Neuronal stem cell (in vitro differentiated cells): ENCODE data around the gene ATG2A.

Source experiments
- DNase-seq: peaks from one replicate; pipeline ENCODE4 v3.0.0-alpha.2; 2013; ENCODE audit warnings: low spot score
- H2AFZ ChIP-seq: one replicate; pipeline ENCODE4 v1.6.1; 2013; ENCODE audit warnings: mild to moderate bottlenecking, low read length, inconsistent platforms
- H2AK5ac ChIP-seq: 2 replicates; pipeline ENCODE4 v1.6.1; 2013; ENCODE audit warnings: low read depth, mild to moderate bottlenecking, inconsistent platforms, low read length, moderate library complexity, mixed read lengths
- H2BK120ac ChIP-seq: 2 replicates; pipeline ENCODE4 v1.6.1; 2013; ENCODE audit warnings: low read depth, mild to moderate bottlenecking, inconsistent platforms, low read length, moderate library complexity, mixed read lengths
- H2BK12ac ChIP-seq: one replicate; pipeline ENCODE4 v1.6.1; 2013; ENCODE audit warnings: low read length, inconsistent platforms
- H2BK15ac ChIP-seq: 2 replicates; pipeline ENCODE4 v1.6.1; 2013; ENCODE audit warnings: mild to moderate bottlenecking, low read length, inconsistent platforms, mixed read lengths
- H2BK5ac ChIP-seq: one replicate; pipeline ENCODE4 v1.6.1; 2013; ENCODE audit warnings: inconsistent platforms, mild to moderate bottlenecking, low read length, moderate library complexity
- H3K14ac ChIP-seq: one replicate; pipeline ENCODE4 v1.6.1; 2013; ENCODE audit warnings: low read length, inconsistent platforms
- H3K18ac ChIP-seq: 2 replicates; pipeline ENCODE4 v1.6.1; 2013; ENCODE audit warnings: low read length, inconsistent platforms
- H3K23ac ChIP-seq: 2 replicates; pipeline ENCODE4 v1.6.1; 2013; ENCODE audit warnings: low read depth, mild to moderate bottlenecking, mixed read lengths, low read length, inconsistent platforms; ENCODE audit not compliant: poor library complexity
- H3K27ac ChIP-seq: replicated peaks from 3 replicates; pipeline ENCODE4 v1.5.1; 2013; ENCODE audit warnings: low read length, inconsistent platforms
- H3K27me3 ChIP-seq, 3 experiments: 2 replicates each; pipeline ENCODE4 v1.6.1; 2013; ENCODE audit warnings: low read length in 3 of 3, mild to moderate bottlenecking in 2 of 3, inconsistent platforms in 1 of 3, low read depth in 1 of 3, mixed read lengths in 1 of 3, moderate library complexity in 1 of 3; ENCODE audit not compliant: control insufficient read depth in 3 of 3, insufficient read depth in 3 of 3
- H3K36me3 ChIP-seq, 2 donors: replicated peaks in 1 of 2; 2 replicates each; pipeline ENCODE4 v1.6.1; 2013; ENCODE audit warnings: low read length in 2 of 2; ENCODE audit not compliant: control insufficient read depth in 2 of 2, insufficient read depth in 2 of 2
- H3K4ac ChIP-seq: 2 replicates; pipeline ENCODE4 v1.6.1; 2013; ENCODE audit warnings: inconsistent platforms, mild to moderate bottlenecking, low read length, moderate library complexity
- H3K4me1 ChIP-seq, 2 donors: 1 replicate in 1 of 2; 2 replicates in 1 of 2; pipeline ENCODE4 v1.6.1; 2013; ENCODE audit warnings: low read length in 2 of 2, low read depth in 1 of 2; ENCODE audit not compliant: control insufficient read depth in 2 of 2, insufficient read depth in 1 of 2
- H3K4me2 ChIP-seq: one replicate; pipeline ENCODE4 v1.6.1; 2013; ENCODE audit warnings: mild to moderate bottlenecking, low read length, inconsistent platforms; ENCODE audit not compliant: insufficient read depth, poor library complexity, severe bottlenecking
- H3K4me3 ChIP-seq, 2 donors: 2 replicates each; pipeline ENCODE4 v1.5.1; 2013; ENCODE audit warnings: low read length in 2 of 2, mild to moderate bottlenecking in 2 of 2, inconsistent platforms in 1 of 2, moderate library complexity in 1 of 2
- H3K79me1 ChIP-seq: one replicate; pipeline ENCODE4 v1.6.1; 2013; ENCODE audit warnings: low read depth, mild to moderate bottlenecking, inconsistent platforms, low read length, moderate library complexity
- H3K9ac ChIP-seq: one replicate; pipeline ENCODE4 v1.6.1; 2013; ENCODE audit warnings: mild to moderate bottlenecking, low read depth, low read length, inconsistent platforms; ENCODE audit not compliant: poor library complexity
- H3K9me3 ChIP-seq, 2 donors: replicated peaks in 1 of 2; 2 replicates each; pipeline versions ENCODE3 to v1.6.1; 2013; ENCODE audit warnings: low read length in 2 of 2, mild to moderate bottlenecking in 2 of 2, inconsistent platforms in 1 of 2, low read depth in 1 of 2, mixed read lengths in 1 of 2, moderate library complexity in 1 of 2; ENCODE audit not compliant: control insufficient read depth in 2 of 2, insufficient read depth in 1 of 2
- H4K8ac ChIP-seq: one replicate; pipeline ENCODE4 v1.6.1; 2013; ENCODE audit warnings: low read depth, mild to moderate bottlenecking, inconsistent platforms, low read length, moderate library complexity
- H4K91ac ChIP-seq: one replicate; pipeline ENCODE4 v1.6.1; 2013; ENCODE audit warnings: low read length, low read depth, mild to moderate bottlenecking, inconsistent platforms; ENCODE audit not compliant: poor library complexity
- WGBS, 2 donors: extraction: QIAGEN DNeasy Blood & Tissue Kit; methylation state at CpG; one replicate each; pipeline ENCODE4 v1.1.7; 2013; ENCODE audit warnings: missing lambda C conversion rate in 2 of 2, mixed read lengths in 1 of 2; ENCODE audit not compliant: insufficient read length in 2 of 2, insufficient replicate concordance in 1 of 2; ENCODE audit errors: extremely low coverage in 2 of 2; 5-methylcytosine and 5-hydroxymethylcytosine counted together

The ATG2A gene

GRCh38 chr11:64854157-64854533 is 62.9 kb downstream of the ATG2A start:
- H2BK120ac ChIP-seq = no peak overlapping the region
- H3K9ac ChIP-seq = no peak overlapping the region
- no peak overlapping the region for H4K91ac ChIP-seq
- H3K18ac ChIP-seq = no peak overlapping the region
- H3K4me1 ChIP-seq = peaks cover 2 to 10% of the 10 kb centered on the region in 2 donors
- H3K4me2 ChIP-seq = no peak overlapping the region
- H2AK5ac ChIP-seq = no peak overlapping the region
- H2AFZ ChIP-seq = no peak overlapping the region
- no peak overlapping the region for H3K27ac ChIP-seq
- peaks cover 4% of the 10 kb centered on the region for H3K79me1 ChIP-seq
- no peak overlapping the region for H3K4me3 ChIP-seq
- peak overlapping the region; percentile 94 for H2BK12ac ChIP-seq
- no peak overlapping the region for H2BK15ac ChIP-seq
- H3K27me3 ChIP-seq = no peaks in the 10 kb centered on the region
- H3K14ac ChIP-seq = no peak overlapping the region
- H3K9me3 ChIP-seq = no peaks in the 10 kb centered on the region
- H3K36me3 ChIP-seq = peaks cover 15 to 42% of the 10 kb centered on the region in 2 donors
- H3K23ac ChIP-seq = no peak overlapping the region
- no peak for DNase-seq
- H3K4ac ChIP-seq = no peak overlapping the region
- H4K8ac ChIP-seq = peak overlapping the region; percentile 65
- WGBS, 2 donors = no CpG with 5 or more reads among the region's 25 CpGs
- peak overlapping the region; percentile 53 for H2BK5ac ChIP-seq

GRCh38 chr11:64853709-64854108 is 63.3 kb downstream of the ATG2A start:
- Histone ChIP-seq H4K91ac (no peak overlapping the region), H3K14ac (no peak overlapping the region), H2BK5ac (no peak overlapping the region), H2BK12ac (no peak overlapping the region), H3K9ac (no peak overlapping the region), H4K8ac (no peak overlapping the region), H2AFZ (no peak overlapping the region), H3K23ac (no peak overlapping the region), H3K27ac (no peak overlapping the region), H3K27me3 (no peaks in the 10 kb centered on the region), H3K79me1 (peaks cover 4% of the 10 kb centered on the region), H2BK15ac (no peak overlapping the region), H3K4me3 (no peak overlapping the region), H2BK120ac (no peak overlapping the region), H2AK5ac (no peak overlapping the region), H3K4ac (no peak overlapping the region), H3K18ac (no peak overlapping the region), H3K4me1 (peaks cover 2 to 10% of the 10 kb centered on the region in 2 donors), H3K4me2 (no peak overlapping the region), H3K36me3 (peaks cover 12 to 38% of the 10 kb centered on the region in 2 donors), H3K9me3 (no peaks in the 10 kb centered on the region)
- no CpG with 5 or more reads among the region's 27 CpGs for WGBS, 2 donors
- DNase-seq = no peak

GRCh38 chr11:64852804-64853509 is 64.1 kb downstream of the ATG2A start:
- no peak overlapping the region for H2BK15ac ChIP-seq
- no peak overlapping the region for H3K4me2 ChIP-seq
- no peak overlapping the region for H2AFZ ChIP-seq
- no peak overlapping the region for H3K4ac ChIP-seq
- H3K27me3 ChIP-seq = no peaks in the 10 kb centered on the region
- WGBS, 2 donors = no CpG with 5 or more reads among the region's 24 CpGs
- H2BK12ac ChIP-seq = no peak overlapping the region
- no peak overlapping the region for H4K8ac ChIP-seq
- H3K27ac ChIP-seq = no peak overlapping the region
- no peak overlapping the region for H4K91ac ChIP-seq
- H3K79me1 ChIP-seq = peaks cover 4% of the 10 kb centered on the region
- peaks cover 2 to 10% of the 10 kb centered on the region in 2 donors for H3K4me1 ChIP-seq
- H3K9ac ChIP-seq = no peak overlapping the region
- H3K4me3 ChIP-seq = no peak overlapping the region
- no peak for DNase-seq
- H3K14ac ChIP-seq = no peak overlapping the region
- peak overlapping the region; percentile 43 for H3K23ac ChIP-seq
- no peak overlapping the region for H2AK5ac ChIP-seq
- no peak overlapping the region for H2BK120ac ChIP-seq
- peaks cover 11 to 34% of the 10 kb centered on the region in 2 donors for H3K36me3 ChIP-seq
- H2BK5ac ChIP-seq = no peak overlapping the region
- no peak overlapping the region for H3K18ac ChIP-seq
- no peaks in the 10 kb centered on the region for H3K9me3 ChIP-seq

GRCh38 chr11:64851831-64852351 is 65.1 kb downstream of the ATG2A start:
- no peak overlapping the region for H2BK15ac ChIP-seq
- H2AFZ ChIP-seq = no peak overlapping the region
- no peak for DNase-seq
- H3K4me1 ChIP-seq = peaks cover 2 to 10% of the 10 kb centered on the region in 2 donors
- peak overlapping the region; percentile 69 for H2BK12ac ChIP-seq
- no peak overlapping the region for H4K8ac ChIP-seq
- no peak overlapping the region for H3K14ac ChIP-seq
- H3K27ac ChIP-seq = no peak overlapping the region
- H3K36me3 ChIP-seq = peaks cover 6 to 29% of the 10 kb centered on the region in 2 donors
- H3K79me1 ChIP-seq = peaks cover 2% of the 10 kb centered on the region
- H4K91ac ChIP-seq = no peak overlapping the region
- no peaks in the 10 kb centered on the region for H3K27me3 ChIP-seq
- peak overlapping the region in 1 of 2 donors; percentile 42 for H3K4me3 ChIP-seq
- H2BK120ac ChIP-seq = no peak overlapping the region
- H3K9ac ChIP-seq = no peak overlapping the region
- WGBS, 2 donors = no CpG with 5 or more reads among the region's 8 CpGs
- no peak overlapping the region for H2AK5ac ChIP-seq
- H3K9me3 ChIP-seq = no peaks in the 10 kb centered on the region
- no peak overlapping the region for H3K23ac ChIP-seq
- H3K4me2 ChIP-seq = no peak overlapping the region
- no peak overlapping the region for H2BK5ac ChIP-seq
- H3K18ac ChIP-seq = peak overlapping the region; percentile 37
- no peak overlapping the region for H3K4ac ChIP-seq
